OCI-LY7 (cell line): ENCODE results near the gene ASPHD1. TPM values are rescaled to one million over a fixed set of nuclear protein-coding genes. Genes with fewer than 3 reads are reported as not detected.

Source experiments
- BruUV-seq: library from RNA; stranded (reverse); fragments of 400-500 nt; replicated peaks from 2 replicates; lab custom pipeline; 2021; lab: Mats Ljungman, UMichigan
- CTCF ChIA-PET: fragments of 300-600 bp; sonication (Branson Sonifier 250); formaldehyde crosslinking; loops from one replicate; lab custom pipeline; 2022; ENCODE audit warnings: antibody characterized with exemption; ENCODE audit not compliant: unreplicated experiment; lab: Charles Lee
- POLR2A ChIA-PET: fragments of 300-600 bp; sonication (Branson Sonifier 250); formaldehyde crosslinking; loops from one replicate; lab custom pipeline; 2022; ENCODE audit warnings: antibody characterized with exemption; lab: Charles Lee
- DNase-seq: peaks from one replicate; pipeline ENCODE4 v3.0.0-alpha.2; 2015; ENCODE audit warnings: low spot score
- H2AFZ ChIP-seq: fragments of 200-600 bp; sonication (generic), shearing (Covaris generic); 2 replicates; pipeline ENCODE4 v1.6.1; 2014; ENCODE audit warnings: mild to moderate bottlenecking, antibody characterized with exemption, low read length, moderate library complexity
- H3K27ac ChIP-seq: fragments of 200-600 bp; sonication (generic); 2 replicates; pipeline ENCODE4 v1.5.1; 2014; ENCODE audit warnings: mixed run types, low read depth, mild to moderate bottlenecking, moderate library complexity, low read length, inconsistent platforms; ENCODE audit not compliant: poor library complexity, severe bottlenecking
- H3K36me3 ChIP-seq: fragments of 200-600 bp; sonication (generic); 2 replicates; pipeline ENCODE4 v1.6.1; 2014; ENCODE audit warnings: mild to moderate bottlenecking, antibody characterized with exemption, low read length, moderate library complexity, mixed read lengths; ENCODE audit not compliant: insufficient read depth
- H3K4me1 ChIP-seq: fragments of 200-600 bp; sonication (generic); 2 replicates; pipeline ENCODE4 v1.5.1; 2014; ENCODE audit warnings: mild to moderate bottlenecking, low read length; ENCODE audit not compliant: insufficient read depth, poor library complexity, severe bottlenecking
- H3K4me2 ChIP-seq: fragments of 200-600 bp; sonication (generic); 2 replicates; pipeline ENCODE4 v1.6.1; 2014; ENCODE audit warnings: mild to moderate bottlenecking, low read length
- H3K4me3 ChIP-seq: fragments of 200-600 bp; sonication (generic); 2 replicates; pipeline ENCODE4 v1.5.1; 2014; ENCODE audit warnings: mild to moderate bottlenecking, low read depth, low read length; ENCODE audit not compliant: poor library complexity, severe bottlenecking
- H3K79me2 ChIP-seq: fragments of 200-600 bp; sonication (generic); 2 replicates; pipeline ENCODE4 v1.6.1; 2016; ENCODE audit warnings: low read depth, mild to moderate bottlenecking, low read length, moderate library complexity, mixed read lengths; ENCODE audit not compliant: insufficient read depth
- H3K9me2 ChIP-seq: fragments of 200-600 bp; sonication (generic); 2 replicates; pipeline ENCODE4 v1.6.1; 2016; ENCODE audit warnings: mild to moderate bottlenecking, low read length, mixed read lengths; ENCODE audit not compliant: insufficient read depth
- H3K9me3 ChIP-seq: fragments of 200-600 bp; sonication (generic); 2 replicates; pipeline ENCODE4 v1.6.1; 2014; ENCODE audit warnings: mild to moderate bottlenecking, mixed run types, low read length, mixed read lengths
- H4K20me1 ChIP-seq: fragments of 200-600 bp; sonication (generic); 2 replicates; pipeline ENCODE4 v1.6.1; 2014; ENCODE audit warnings: mild to moderate bottlenecking, antibody characterized with exemption, low read length, moderate library complexity, mixed read lengths; ENCODE audit not compliant: insufficient read depth
- CTCF ChIP-seq: fragments of 200-600 bp; sonication (generic); conservative IDR thresholded peaks from 2 replicates; pipeline ENCODE4 v1.5.1; 2014; ENCODE audit warnings: mild to moderate bottlenecking, antibody characterized with exemption, low read length, moderate library complexity, mixed read lengths
- EZH2phosphoT487 ChIP-seq: fragments of 200-600 bp; sonication (generic); IDR thresholded peaks from 2 replicates; pipeline ENCODE4 v1.6.1; 2018; ENCODE audit warnings: low read depth, borderline replicate concordance, mild to moderate bottlenecking, mixed run types, antibody characterized with exemption, low read length, moderate library complexity, mixed read lengths
- intact Hi-C: fragments of 100-400 bp; cut with micrococcal nuclease; formaldehyde crosslinking; loops from one replicate; pipeline ENCODE4 v1.10.0; 2022; ENCODE audit not compliant: unreplicated experiment
- total RNA-seq, 2 experiments: library from RNA; depleted of rRNA in 1 of 2; stranded (reverse); fragments of >200 nt in 1 of 2; shearing (Covaris generic) in 1 of 2; gene quantifications; 2 replicates each; pipeline ENCODE4 v1.2.3, GENCODE V29; 2014 to 2022

ASPHD1 gene
- total RNA-seq, 2 experiments from 2014 or later: 0.30 TPM; not detected in 1

GRCh38 chr16:29920288-29921033, 20.2 kb downstream of the ASPHD1 start:
- H3K27ac ChIP-seq: no peak overlapping the region
- TF ChIP-seq CTCF: no peak
- TF ChIP-seq EZH2phosphoT487: no peak
- H3K4me3 ChIP-seq: no peak overlapping the region
- no peaks in the 10 kb centered on the region for H3K9me3 ChIP-seq
- peaks cover 49% of the 10 kb centered on the region; the same call in 1 of the 2 replicates for H3K36me3 ChIP-seq
- H3K9me2 ChIP-seq: no peaks in the 10 kb centered on the region
- intact Hi-C loops: no loop called here
- peaks cover 10% of the 10 kb centered on the region for H3K4me1 ChIP-seq
- H2AFZ ChIP-seq: no peak overlapping the region
- BruUV-seq: no TSS peak
- POLR2A ChIA-PET: interaction anchor here (0.9 kb wide), 1 partner anchor 41 kb away, joined by 3 read pairs; no protein-coding TSS in a partner anchor
- no peak overlapping the region for H3K4me2 ChIP-seq
- DNase-seq: no peak
- peaks cover 13% of the 10 kb centered on the region; the same call in 1 of the 2 replicates for H4K20me1 ChIP-seq
- H3K79me2 ChIP-seq: peaks cover 12% of the 10 kb centered on the region; the same call in 1 of the 2 replicates
- CTCF ChIA-PET: no interaction called here

GRCh38 chr16:29921034-29921385, 20.7 kb downstream of the ASPHD1 start:
- peaks cover 10% of the 10 kb centered on the region for H3K4me1 ChIP-seq
- no peak overlapping the region for H2AFZ ChIP-seq
- DNase-seq: no peak
- H3K79me2 ChIP-seq: peaks cover 15% of the 10 kb centered on the region; the same call in 1 of the 2 replicates
- H3K36me3 ChIP-seq: peaks cover 49% of the 10 kb centered on the region; the same call in 1 of the 2 replicates
- H3K27ac ChIP-seq: no peak overlapping the region
- H3K4me3 ChIP-seq: no peak overlapping the region
- POLR2A ChIA-PET: interaction anchor here (0.9 kb wide), 1 partner anchor 40 kb away, joined by 3 read pairs; no protein-coding TSS in a partner anchor
- H3K4me2 ChIP-seq: no peak overlapping the region
- TF ChIP-seq CTCF (no peak), EZH2phosphoT487 (no peak)
- no peaks in the 10 kb centered on the region for H3K9me2 ChIP-seq
- peaks cover 13% of the 10 kb centered on the region; the same call in 1 of the 2 replicates for H4K20me1 ChIP-seq
- CTCF ChIA-PET: no interaction called here
- BruUV-seq: no TSS peak
- intact Hi-C loops: no loop called here
- H3K9me3 ChIP-seq: no peaks in the 10 kb centered on the region

GRCh38 chr16:29922326-29922725, 22.0 kb downstream of the ASPHD1 start:
- peaks cover 47% of the 10 kb centered on the region; the same call in 1 of the 2 replicates for H3K36me3 ChIP-seq
- H3K4me3 ChIP-seq: no peak overlapping the region
- BruUV-seq: no TSS peak
- H2AFZ ChIP-seq: no peak overlapping the region
- POLR2A ChIA-PET: interaction anchor here (0.5 to 1.6 kb wide), 3 partner anchors 9 to 242 kb away, joined by 3 to 5 read pairs (median 5); no protein-coding TSS in a partner anchor
- H3K9me2 ChIP-seq: no peaks in the 10 kb centered on the region
- CTCF ChIA-PET: no interaction called here
- peaks cover 13% of the 10 kb centered on the region; the same call in 1 of the 2 replicates for H4K20me1 ChIP-seq
- peaks cover 15% of the 10 kb centered on the region; the same call in 1 of the 2 replicates for H3K79me2 ChIP-seq
- no peak overlapping the region for H3K4me2 ChIP-seq
- intact Hi-C loops: no loop called here
- H3K9me3 ChIP-seq: no peaks in the 10 kb centered on the region
- peaks cover 21% of the 10 kb centered on the region for H3K4me1 ChIP-seq
- no peak for DNase-seq
- no peak overlapping the region for H3K27ac ChIP-seq
- TF ChIP-seq EZH2phosphoT487 (no peak), CTCF (no peak)
